AG04450 (cell line): ENCODE measurements around the gene ACTL6B. TPM values are rescaled to one million over a fixed set of nuclear protein-coding genes. Genes with fewer than 3 reads are reported as not detected.

Experiments used
- CTCF ChIA-PET: fragments of 300-600, 350-600 bp; formaldehyde crosslinking; extraction: SDS; loops from one replicate; lab custom pipeline; 2022; ENCODE audit warnings: antibody characterized with exemption, inconsistent platforms; lab: Charles Lee
- POLR2A ChIA-PET: fragments of 350-600 bp; formaldehyde crosslinking; extraction: SDS; loops from one replicate; lab custom pipeline; 2021; ENCODE audit warnings: antibody characterized with exemption, inconsistent platforms; lab: Yijun Ruan, JAX
- DNase-seq: peaks from one replicate; pipeline ENCODE4 v3.0.0-alpha.2; 2011; ENCODE audit warnings: low read depth, low spot score
- H3K27ac ChIP-seq: one replicate; pipeline ENCODE4 v1.5.1; 2012; ENCODE audit warnings: low read depth, low read length, control low read depth
- H3K27me3 ChIP-seq: one replicate; pipeline ENCODE4 v1.6.0; 2012; ENCODE audit warnings: low read length; ENCODE audit not compliant: control insufficient read depth, insufficient read depth
- H3K4me3 ChIP-seq: 2 replicates; pipeline ENCODE4 v1.5.1; 2011; ENCODE audit warnings: mild to moderate bottlenecking, low read depth, low read length, control low read depth
- H3K9me3 ChIP-seq: 2 replicates; pipeline ENCODE4 v1.5.1; 2012; ENCODE audit warnings: low read length; ENCODE audit not compliant: control insufficient read depth, insufficient read depth
- CTCF ChIP-seq: IDR thresholded peaks from 2 replicates; pipeline ENCODE4 v1.5.1; 2011; ENCODE audit warnings: low read depth, low read length, control low read depth, inconsistent platforms
- polyA plus RNA-seq: library from polyadenylated mRNA; depleted of rRNA; stranded (reverse); fragments of >200 nt; gene quantifications from 2 replicates; pipeline ENCODE4 v1.2.3, GENCODE V29; 2011

The ACTL6B gene
- polyA plus RNA-seq, 1 experiment = not detected

- H3K4me3 ChIP-seq = no peak overlapping the region
- H3K27me3 ChIP-seq = no peaks in the 10 kb centered on the region
- no peak for DNase-seq
- no peak for TF ChIP-seq CTCF
- no peaks in the 10 kb centered on the region; the same call in 1 of the 2 replicates for H3K9me3 ChIP-seq
- no peak overlapping the region for H3K27ac ChIP-seq
- ChIA-PET CTCF (interaction anchor here (1.1 to 4.0 kb wide), 2 partner anchors 11 to 171 kb away, joined by 4 to 32 read pairs; partner anchors contain the start of gene SLC12A9), POLR2A (interaction anchor here (0.7 to 1.4 kb wide), 5 partner anchors 25 to 405 kb away, joined by 3 to 16 read pairs (median 5); partner anchors contain the start of genes FBXO24, LRCH4 and MOSPD3)
Observed at GRCh38 chr7:100680576-100681271, 24.5 kb upstream of the ACTL6B start.

- TF ChIP-seq CTCF = no peak
- Histone ChIP-seq H3K4me3 (no peak overlapping the region), H3K9me3 (no peaks in the 10 kb centered on the region; the same call in 1 of the 2 replicates), H3K27ac (no peak overlapping the region), H3K27me3 (no peaks in the 10 kb centered on the region)
- no peak for DNase-seq
- ChIA-PET CTCF (interaction anchor here (1.1 to 4.0 kb wide), 2 partner anchors 12 to 172 kb away, joined by 4 to 32 read pairs; partner anchors contain the start of gene SLC12A9), POLR2A (interaction anchor here (0.7 to 1.4 kb wide), 6 partner anchors 9 to 404 kb away, joined by 3 to 16 read pairs (median 4); partner anchors contain the start of genes FBXO24, LRCH4 and MOSPD3)
Observed at GRCh38 chr7:100679927-100680575, 23.8 kb upstream of the ACTL6B start.

GRCh38 chr7:100679129-100679926 lies 23.1 kb upstream of the ACTL6B start:
- no peak for DNase-seq
- POLR2A ChIA-PET = interaction anchor here (0.8 to 1.4 kb wide), 2 partner anchors 10 to 93 kb away, joined by 3 to 4 read pairs; partner anchors contain the start of genes FBXO24 and LRCH4
- no peak for TF ChIP-seq CTCF
- Histone ChIP-seq H3K27ac (no peak overlapping the region), H3K4me3 (no peak overlapping the region), H3K9me3 (no peaks in the 10 kb centered on the region; the same call in 1 of the 2 replicates), H3K27me3 (no peaks in the 10 kb centered on the region)
- CTCF ChIA-PET = interaction anchor here (3.7 kb wide), 1 partner anchor 12 kb away, joined by 34 read pairs; no protein-coding TSS in a partner anchor

GRCh38 chr7:100678291-100678984 lies 22.2 kb upstream of the ACTL6B start:
- TF ChIP-seq CTCF = no peak
- Histone ChIP-seq H3K4me3 (no peak overlapping the region), H3K9me3 (no peaks in the 10 kb centered on the region; the same call in 1 of the 2 replicates), H3K27ac (no peak overlapping the region), H3K27me3 (no peaks in the 10 kb centered on the region)
- no peak for DNase-seq
- ChIA-PET CTCF (interaction anchor here (3.7 kb wide), 1 partner anchor 13 kb away, joined by 34 read pairs; no protein-coding TSS in a partner anchor), POLR2A (interaction anchor here (0.7 kb wide), 1 partner anchor 92 kb away, joined by 3 read pairs; the partner anchor contains the start of gene FBXO24)
